Stimulated activated CD8-positive, alpha-beta memory T cell treated with anti-CD3 and anti-CD28 coated beads, Interleukin-7, amount 100 ng/mL, for 24 hours (primary cell): Measurements from ENCODE around the gene CTNND2.
"Not testable (repeated sequence)": the region's sequence is repeated elsewhere in the genome, so short reads cannot be mapped to it uniquely, and the experiment has no call there.

Source experiments
- DNase-seq: peaks from one replicate; pipeline ENCODE4 v3.0.0-alpha.2; 2020; ENCODE audit warnings: low read depth

Gene CTNND2

GRCh38 chr5:11313694-11314093 lies 590.6 kb downstream of the CTNND2 start:
- not testable (repeated sequence) for DNase-seq

- DNase-seq: no peak
These were observed 592.5 kb downstream of the CTNND2 start for GRCh38 chr5:11311731-11312130.

- DNase-seq: no peak
These were observed 593.0 kb downstream of the CTNND2 start for GRCh38 chr5:11311272-11311671.

GRCh38 chr5:11310158-11310557 lies 594.1 kb downstream of the CTNND2 start:
- no peak for DNase-seq

DNA sequence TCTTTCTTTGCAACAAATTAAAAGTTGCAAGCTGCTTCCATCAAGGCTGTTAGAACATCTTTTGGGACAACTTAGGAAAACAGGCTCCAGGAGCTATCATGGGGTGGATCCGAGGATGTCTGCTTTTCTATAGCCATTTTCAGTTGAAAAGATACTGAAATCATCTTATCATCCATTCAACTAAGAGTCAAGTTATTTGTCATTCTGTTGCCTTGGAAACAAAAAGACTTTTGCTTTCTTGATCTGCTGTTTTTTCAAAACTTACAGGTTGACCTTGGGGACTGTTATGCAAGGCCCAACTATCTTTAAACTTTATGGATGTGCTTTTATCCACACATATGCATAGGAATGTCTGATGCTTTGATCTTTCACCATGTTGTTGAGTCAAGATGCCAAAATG lies 597.9 kb downstream of the CTNND2 start:
- no peak for DNase-seq

- no peak for DNase-seq
These were observed 599.0 kb downstream of the CTNND2 start for GRCh38 chr5:11305245-11305644.

DNA sequence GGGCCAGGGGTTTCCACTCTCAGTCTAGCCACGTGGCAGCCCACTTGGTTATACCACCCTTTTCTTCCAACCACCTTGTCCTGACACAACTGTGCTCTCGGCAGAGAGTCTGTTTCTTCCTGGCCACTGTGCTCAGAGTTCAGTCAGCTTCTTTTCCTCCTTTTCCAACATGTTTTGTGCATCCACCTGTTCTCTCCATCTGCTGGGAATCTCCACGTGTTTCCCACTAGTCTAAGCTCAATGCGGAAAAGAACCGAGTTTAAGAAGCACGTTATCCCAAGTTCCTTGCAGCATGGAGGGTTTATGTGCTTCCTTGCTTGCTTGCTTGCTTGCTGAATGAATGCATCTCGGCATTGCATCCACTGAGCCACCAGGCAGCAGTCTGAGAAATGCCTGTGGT lies 599.6 kb downstream of the CTNND2 start:
- DNase-seq: no peak

- no peak for DNase-seq
These were observed 601.6 kb downstream of the CTNND2 start for GRCh38 chr5:11302663-11303062.

- no peak for DNase-seq
These were observed 603.1 kb downstream of the CTNND2 start for GRCh38 chr5:11301171-11301570.

DNA sequence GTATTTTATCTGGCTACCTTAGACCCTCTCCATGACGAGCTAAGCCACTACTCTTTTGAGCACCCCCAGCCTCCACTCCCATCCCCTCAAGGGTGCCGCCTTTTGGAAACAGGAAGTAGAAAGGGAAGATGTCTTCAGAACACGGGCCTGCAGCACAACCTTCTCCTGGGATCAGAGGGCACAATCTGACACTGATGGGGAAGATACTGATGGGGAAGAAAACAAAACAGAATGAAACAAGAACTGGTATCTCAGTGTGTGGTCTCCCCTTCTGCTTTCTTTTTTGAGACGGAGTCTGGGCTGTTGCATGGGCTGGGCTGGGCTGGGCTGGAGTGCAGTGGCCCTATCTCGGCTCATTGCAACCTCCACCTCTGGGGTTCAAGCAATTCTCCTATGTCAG lies 603.5 kb downstream of the CTNND2 start:
- no peak for DNase-seq

GRCh38 chr5:11298877-11299276 lies 605.4 kb downstream of the CTNND2 start:
- DNase-seq: no peak

GRCh38 chr5:11293523-11293922 lies 610.7 kb downstream of the CTNND2 start:
- DNase-seq: no peak

DNA sequence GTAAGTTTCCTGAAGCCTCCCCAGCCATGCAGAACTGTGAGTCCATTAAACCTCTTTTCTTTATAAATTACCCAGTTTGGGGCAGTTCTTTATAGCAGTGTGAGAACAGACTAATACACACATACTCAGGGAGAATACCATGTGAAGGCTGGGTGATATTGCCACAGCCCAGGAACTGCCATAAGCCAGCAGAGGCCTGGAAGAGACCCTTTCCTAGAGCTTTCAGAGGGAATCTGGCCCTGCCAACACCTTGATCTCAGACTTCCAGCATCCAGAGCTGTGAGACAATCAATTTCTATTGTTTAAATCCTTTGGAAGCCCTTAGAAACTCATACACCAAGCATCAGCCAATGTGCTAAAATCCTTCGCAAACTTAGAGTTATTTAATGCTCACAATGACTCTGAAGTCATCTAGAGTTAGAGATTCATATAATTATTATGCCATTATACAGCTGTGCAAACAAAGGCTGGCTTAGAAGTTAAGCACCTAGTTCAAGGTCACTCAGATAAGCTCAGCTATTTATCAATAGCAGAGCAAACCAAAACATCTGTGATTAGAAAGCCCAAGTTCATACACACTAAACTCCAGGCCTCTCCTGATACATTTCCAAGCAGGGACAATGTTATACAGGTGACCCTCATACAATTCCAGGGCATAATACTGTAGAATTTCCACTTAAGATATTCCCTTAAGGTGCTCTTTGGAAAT lies 611.4 kb downstream of the CTNND2 start:
- no peak for DNase-seq

- DNase-seq: no peak
These were observed 614.5 kb downstream of the CTNND2 start for GRCh38 chr5:11289733-11290132.

- DNase-seq: no peak
These were observed 615.0 kb downstream of the CTNND2 start for GRCh38 chr5:11289208-11289607.

- no peak for DNase-seq
These were observed 622.4 kb downstream of the CTNND2 start for GRCh38 chr5:11281842-11282241.

DNA sequence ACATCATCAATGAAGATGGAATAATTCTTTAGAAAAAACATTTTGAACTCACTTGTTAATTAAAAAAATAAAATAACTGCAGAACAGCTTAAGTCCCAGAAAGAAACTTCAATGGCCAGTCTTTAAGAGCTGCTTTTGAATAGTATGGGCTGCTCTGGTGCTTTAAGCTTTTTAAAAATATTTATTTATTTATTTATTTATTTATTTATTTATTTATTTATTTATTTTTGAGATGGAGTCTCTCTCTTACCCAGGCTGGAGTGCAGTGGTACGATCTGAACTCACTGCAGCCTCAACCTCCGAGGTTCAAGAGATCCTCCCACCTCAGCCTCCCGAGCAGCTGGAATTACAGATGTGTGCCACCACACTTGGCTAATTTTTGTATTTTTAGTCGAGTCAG lies 626.9 kb downstream of the CTNND2 start:
- DNase-seq: no peak

GRCh38 chr5:11273180-11273903 lies 630.9 kb downstream of the CTNND2 start:
- DNase-seq: no peak

GRCh38 chr5:11269515-11269914 lies 634.7 kb downstream of the CTNND2 start:
- no peak for DNase-seq

GRCh38 chr5:11268891-11269290 lies 635.4 kb downstream of the CTNND2 start:
- no peak for DNase-seq

- DNase-seq: no peak
These were observed 637.9 kb downstream of the CTNND2 start for GRCh38 chr5:11266331-11266730.

DNA sequence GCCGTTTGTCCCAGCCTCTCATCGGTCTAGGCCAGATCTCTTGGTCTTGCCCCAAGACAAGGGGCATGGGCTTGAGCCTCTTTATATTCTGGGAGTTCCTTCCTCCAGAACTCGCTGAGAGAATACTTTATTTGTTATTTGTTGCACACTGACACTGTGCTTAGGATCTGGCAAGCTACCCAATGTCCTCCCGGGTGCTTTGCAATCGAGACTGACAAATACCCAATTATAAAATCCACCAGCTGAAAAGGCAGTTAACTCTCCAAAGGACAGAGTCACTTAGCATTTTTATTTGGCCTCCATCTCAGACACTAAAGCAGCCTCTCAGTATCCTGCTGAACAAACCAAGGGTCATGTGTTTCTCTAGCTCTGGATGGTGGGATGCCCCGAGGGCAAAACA lies 643.0 kb downstream of the CTNND2 start:
- DNase-seq: no peak

- DNase-seq: no peak
These were observed 646.2 kb downstream of the CTNND2 start for GRCh38 chr5:11258001-11258400.

- no peak for DNase-seq
These were observed 651.7 kb downstream of the CTNND2 start for GRCh38 chr5:11252523-11252922.
